GM19193 (cell line): ENCODE results near the gene IGSF22.

Experiments
- POLR2A ChIP-seq: IDR thresholded peaks from 4 replicates; pipeline ENCODE4 v1.6.1; 2011; ENCODE audit not compliant: insufficient read depth, insufficient read length; ENCODE audit errors: extremely low read depth

Gene IGSF22

DNA sequence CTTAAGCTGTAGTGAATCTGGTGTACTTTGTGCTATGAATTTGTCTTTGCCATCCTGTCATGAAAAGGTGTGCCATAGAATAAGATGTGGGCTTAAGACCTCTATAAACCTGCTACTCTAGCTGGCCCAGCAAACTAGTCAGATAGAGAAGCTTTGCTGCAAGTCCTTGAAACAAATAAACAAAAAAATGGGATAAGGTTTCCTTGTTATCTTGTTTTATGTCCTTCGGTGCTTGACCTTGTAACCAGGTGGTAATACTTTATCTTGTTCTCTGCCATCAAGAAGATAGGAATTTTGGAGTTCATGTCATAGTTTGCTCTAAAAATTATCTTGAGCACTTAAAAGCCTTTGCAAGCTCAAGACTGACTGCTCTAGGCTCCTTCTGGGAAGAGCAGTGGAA, 41.7 kb downstream of the IGSF22 start:
- TF ChIP-seq POLR2A: no peak

DNA sequence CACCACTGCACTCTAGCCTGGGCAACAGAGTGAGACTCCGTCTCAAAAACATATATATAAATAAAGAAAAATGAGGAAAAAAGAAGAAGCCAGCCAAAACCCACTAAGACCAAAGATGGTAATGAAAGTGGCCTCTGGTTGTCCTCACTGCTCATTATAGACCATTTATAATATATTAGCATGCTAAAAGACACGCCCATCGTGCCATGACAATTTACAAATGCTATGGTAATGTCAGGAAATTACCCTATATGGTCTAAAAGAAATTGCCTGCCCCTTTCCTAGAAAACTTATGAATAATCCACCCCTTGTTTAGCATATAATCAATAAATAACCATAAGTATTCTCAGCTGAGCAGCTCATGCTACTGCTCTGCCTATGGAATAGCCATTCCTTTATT, 43.5 kb downstream of the IGSF22 start:
- TF ChIP-seq POLR2A: no peak

DNA sequence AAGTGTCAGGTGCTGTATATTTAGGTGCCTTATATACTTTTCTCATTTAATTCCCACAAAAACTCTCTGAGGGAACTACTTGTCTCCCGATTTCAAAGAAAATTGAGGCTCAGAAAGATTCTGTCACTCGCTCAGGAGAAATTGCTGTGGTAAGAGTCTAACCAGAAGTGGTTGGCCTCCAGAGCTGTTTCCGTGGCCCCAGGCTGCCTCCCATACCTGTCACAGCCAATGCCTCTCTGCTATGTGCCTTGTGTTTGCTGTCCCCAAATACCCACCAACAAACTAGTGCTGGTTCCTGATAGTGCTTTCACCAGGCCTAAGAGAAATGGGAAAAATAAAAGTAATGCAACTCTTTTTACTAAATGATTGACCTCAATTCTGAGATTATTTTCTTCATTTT, 48.4 kb downstream of the IGSF22 start:
- TF ChIP-seq POLR2A: no peak

DNA sequence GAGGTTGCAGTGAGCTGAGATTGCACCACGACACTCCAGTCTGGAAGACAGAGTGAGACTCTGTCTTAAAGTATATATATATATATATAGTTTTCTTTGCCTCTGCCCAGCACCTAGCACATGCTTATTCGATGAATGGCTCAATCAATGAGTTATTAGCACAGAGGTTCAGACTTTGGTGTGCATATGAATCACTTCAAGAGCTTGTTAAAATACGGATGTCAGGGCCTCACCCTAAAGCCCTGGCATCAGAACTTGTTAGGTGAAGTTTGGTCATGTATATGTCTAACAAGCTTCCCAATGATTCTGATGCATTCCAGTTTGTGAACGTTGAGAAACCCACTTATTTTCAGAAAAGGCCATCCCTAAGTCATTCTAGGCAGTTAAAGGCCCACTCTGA, 49.2 kb downstream of the IGSF22 start:
- no peak for TF ChIP-seq POLR2A

DNA sequence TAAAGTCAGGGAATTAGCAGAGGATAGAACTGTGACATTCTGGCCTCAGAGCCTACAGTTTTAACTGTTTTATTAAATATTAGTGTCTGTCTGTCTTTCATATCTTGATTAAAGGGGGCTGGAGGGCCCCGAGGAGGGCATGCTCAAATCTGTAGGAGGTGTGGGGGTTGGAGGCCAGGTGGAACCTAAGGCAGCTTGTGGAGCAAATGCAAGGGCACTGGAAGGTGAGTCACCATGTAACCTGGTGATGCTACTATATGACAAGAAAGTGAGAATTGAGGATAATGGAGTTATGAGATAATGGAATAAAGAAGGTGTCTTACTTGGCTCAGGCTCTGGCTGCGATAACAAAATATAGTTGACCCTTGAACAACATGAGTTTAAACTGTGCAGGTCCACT, 54.7 kb downstream of the IGSF22 start:
- no peak for TF ChIP-seq POLR2A

DNA sequence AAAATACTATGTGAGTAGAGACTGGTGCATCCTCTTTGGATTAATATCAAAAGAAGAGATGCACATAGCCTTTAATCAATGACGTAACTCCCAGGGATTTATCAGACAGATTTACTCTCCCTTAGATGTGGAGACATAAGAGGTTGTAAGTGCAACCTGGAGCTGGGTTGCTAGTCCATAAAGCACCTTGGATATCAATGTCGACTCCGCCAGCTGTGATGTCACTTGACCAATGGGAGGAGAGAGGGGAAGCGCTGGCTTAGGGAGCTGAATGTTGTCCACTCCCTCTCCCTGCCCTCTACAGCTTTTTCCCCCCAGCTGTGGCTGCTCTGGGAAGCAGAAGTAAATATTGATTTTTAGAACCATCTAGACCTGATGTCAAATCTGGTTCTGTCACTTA, 56.3 kb downstream of the IGSF22 start:
- no peak for TF ChIP-seq POLR2A

DNA sequence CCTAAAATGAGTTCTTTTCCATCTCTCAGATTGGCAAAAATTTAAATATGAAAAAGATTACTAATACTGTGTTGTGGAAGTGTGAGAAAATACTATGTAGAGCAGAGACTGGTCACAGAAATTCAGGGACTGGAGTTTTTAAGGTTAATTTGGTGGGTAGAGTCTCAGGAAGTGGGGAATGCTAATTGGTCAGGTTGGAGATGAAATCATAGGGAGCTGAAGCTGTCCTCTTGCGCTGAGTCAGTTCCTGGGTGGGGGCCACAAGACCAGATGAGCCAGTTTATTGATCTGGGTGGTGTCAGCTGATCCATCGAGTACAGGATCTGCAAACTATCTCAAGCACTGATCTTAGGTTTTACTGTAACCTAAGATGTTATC, 56.8 kb downstream of the IGSF22 start:
- TF ChIP-seq POLR2A: no peak

DNA sequence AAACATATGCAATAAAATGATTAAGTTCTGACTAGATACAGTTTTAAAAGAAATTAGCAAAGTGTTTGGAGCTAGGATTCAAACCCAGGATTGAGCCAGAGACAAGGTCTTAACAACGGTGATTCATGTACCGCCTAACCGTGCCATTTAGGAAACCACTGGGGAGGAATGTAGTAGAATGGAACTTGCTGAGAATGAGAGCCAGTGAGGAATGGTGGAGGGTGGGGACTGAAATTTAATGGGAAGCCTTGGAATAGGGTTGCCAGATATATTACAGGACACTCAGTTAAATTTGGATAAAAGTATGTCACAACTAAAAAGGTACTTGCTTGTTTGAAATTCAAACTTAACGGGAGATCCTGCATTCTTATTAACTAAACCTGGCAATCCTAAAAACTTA, 57.9 kb downstream of the IGSF22 start:
- no peak for TF ChIP-seq POLR2A

DNA sequence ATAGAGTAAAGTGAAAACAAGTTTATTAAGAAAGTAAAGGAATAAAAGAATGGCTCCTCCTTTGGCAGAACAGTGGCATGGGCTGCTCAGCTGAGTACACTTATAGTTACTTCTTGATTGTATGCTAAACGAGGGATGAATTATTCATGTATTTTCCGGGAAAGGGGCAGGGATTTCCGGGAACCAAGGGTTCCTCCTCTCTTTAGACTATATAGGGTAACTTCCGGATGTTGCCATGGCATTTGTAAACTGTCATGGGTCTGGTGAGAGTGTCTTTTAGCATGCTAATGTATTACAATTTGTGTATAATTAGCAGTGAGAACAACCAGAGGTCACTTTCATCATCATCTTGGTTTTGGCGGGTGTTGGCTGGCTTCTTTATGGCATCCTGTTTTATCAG, 68.3 kb downstream of the IGSF22 start:
- TF ChIP-seq POLR2A: no peak
